ENCODE data around the gene GRIK2. TPM values are rescaled to one million over a fixed set of nuclear protein-coding genes. Genes with fewer than 3 reads are reported as not detected.

GRIK2 gene
- total RNA-seq, 2 experiments from 2014 or later: not detected

DNA sequence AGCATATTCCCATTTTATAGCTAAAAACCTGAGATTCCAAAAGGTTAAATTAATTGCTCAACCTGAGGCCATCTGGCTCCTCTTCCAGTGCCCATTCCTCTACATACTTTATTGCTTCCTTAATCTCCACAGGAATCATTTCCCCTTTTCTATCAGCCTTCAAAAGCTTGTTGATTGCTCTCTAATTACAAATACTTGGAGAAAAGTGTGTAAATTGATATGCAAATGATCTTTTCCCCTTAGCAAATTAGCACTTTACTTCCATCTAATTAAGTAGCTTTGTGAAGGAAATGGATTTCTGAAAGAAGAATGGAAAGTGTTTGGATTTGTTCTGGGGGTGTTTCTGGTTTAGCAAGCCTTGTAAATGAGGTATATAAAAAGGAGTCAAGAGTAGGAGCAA, 323.3 kb downstream of the GRIK2 start:
- no peak for ATAC-seq
- ChIA-PET CTCF (no interaction called here), POLR2A (no interaction called here)

GRCh38 chr6:101719521-101719920, 326.0 kb downstream of the GRIK2 start:
- no peak overlapping the region for H3K27ac Mint-ChIP-seq
- CTCF ChIA-PET: no interaction called here
- no peaks in the 10 kb centered on the region for H3K9me3 Mint-ChIP-seq
- TF ChIP-seq, protein P1, sequence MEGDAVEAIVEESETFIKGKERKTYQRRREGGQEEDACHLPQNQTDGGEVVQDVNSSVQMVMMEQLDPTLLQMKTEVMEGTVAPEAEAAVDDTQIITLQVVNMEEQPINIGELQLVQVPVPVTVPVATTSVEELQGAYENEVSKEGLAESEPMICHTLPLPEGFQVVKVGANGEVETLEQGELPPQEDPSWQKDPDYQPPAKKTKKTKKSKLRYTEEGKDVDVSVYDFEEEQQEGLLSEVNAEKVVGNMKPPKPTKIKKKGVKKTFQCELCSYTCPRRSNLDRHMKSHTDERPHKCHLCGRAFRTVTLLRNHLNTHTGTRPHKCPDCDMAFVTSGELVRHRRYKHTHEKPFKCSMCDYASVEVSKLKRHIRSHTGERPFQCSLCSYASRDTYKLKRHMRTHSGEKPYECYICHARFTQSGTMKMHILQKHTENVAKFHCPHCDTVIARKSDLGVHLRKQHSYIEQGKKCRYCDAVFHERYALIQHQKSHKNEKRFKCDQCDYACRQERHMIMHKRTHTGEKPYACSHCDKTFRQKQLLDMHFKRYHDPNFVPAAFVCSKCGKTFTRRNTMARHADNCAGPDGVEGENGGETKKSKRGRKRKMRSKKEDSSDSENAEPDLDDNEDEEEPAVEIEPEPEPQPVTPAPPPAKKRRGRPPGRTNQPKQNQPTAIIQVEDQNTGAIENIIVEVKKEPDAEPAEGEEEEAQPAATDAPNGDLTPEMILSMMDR (IDR thresholded peaks at IDR 0.05): no peak
- intact Hi-C loops (cut with micrococcal nuclease): no loop called here
- POLR2A ChIA-PET: no interaction called here
- no peaks in the 10 kb centered on the region for H3K4me1 Mint-ChIP-seq (ENCODE audit: low read depth)
- DNase-seq (no peak), ATAC-seq (no peak)
- H3K36me3 Mint-ChIP-seq (ENCODE audit: low read depth): no peaks in the 10 kb centered on the region
- no peaks in the 10 kb centered on the region for H3K27me3 Mint-ChIP-seq
- H3K4me3 Mint-ChIP-seq: no peak overlapping the region

More for the DNA sequence above, 323.3 kb downstream of the GRIK2 start:
- DNase-seq: no peak
- Mint-ChIP-seq H3K4me1 (ENCODE audit: low read depth) (no peaks in the 10 kb centered on the region), H3K27me3 (no peaks in the 10 kb centered on the region), H3K4me3 (no peak overlapping the region), H3K27ac (no peak overlapping the region), H3K9me3 (no peaks in the 10 kb centered on the region), H3K36me3 (ENCODE audit: low read depth) (no peaks in the 10 kb centered on the region)
- intact Hi-C loops (cut with micrococcal nuclease): no loop called here
- TF ChIP-seq, protein P1 (IDR thresholded peaks at IDR 0.05): no peak

- no peaks in the 10 kb centered on the region for H3K36me3 Mint-ChIP-seq (ENCODE audit: low read depth)
Measured at GRCh38 chr6:101722471-101722870, 329.0 kb downstream of the GRIK2 start.

DNA sequence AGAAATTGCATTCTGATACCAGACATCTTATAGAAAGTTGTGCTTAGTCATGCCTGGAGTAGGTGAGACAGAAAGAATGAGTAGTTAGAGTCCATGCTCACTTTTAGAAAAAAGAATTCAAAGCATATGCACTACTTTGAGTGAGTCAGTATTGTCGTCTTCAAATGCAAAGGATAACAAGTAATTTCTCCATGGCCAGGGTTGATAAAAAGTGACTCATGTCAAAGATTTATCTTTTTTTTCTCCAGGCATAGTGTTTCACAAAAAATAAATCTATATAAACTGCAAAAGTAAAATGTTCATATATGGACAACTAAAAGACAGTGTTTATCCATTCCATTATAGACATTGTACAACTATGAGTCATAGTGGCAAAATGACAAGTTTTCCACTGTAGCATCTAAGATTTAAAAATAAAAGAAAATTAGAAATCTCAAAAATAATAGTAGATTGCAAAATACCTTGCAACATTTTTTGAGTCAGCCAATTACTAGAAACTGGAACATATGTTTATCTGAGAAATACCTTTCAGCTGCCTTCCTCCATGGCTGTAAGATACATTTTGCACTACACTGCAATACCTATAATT, 329.6 kb downstream of the GRIK2 start:
- H3K27ac Mint-ChIP-seq: no peak overlapping the region
- CTCF ChIA-PET: no interaction called here
- H3K4me1 Mint-ChIP-seq (ENCODE audit: low read depth): no peaks in the 10 kb centered on the region
- TF ChIP-seq, protein P1 (IDR thresholded peaks at IDR 0.05): no peak
- no peaks in the 10 kb centered on the region for H3K27me3 Mint-ChIP-seq
- H3K36me3 Mint-ChIP-seq (ENCODE audit: low read depth): no peaks in the 10 kb centered on the region
- ATAC-seq (no peak), DNase-seq (no peak)
- POLR2A ChIA-PET: no interaction called here
- no peaks in the 10 kb centered on the region for H3K9me3 Mint-ChIP-seq
- no peak overlapping the region for H3K4me3 Mint-ChIP-seq
- intact Hi-C loops (cut with micrococcal nuclease): no loop called here

More at GRCh38 chr6:101722471-101722870, 329.0 kb downstream of the GRIK2 start:
- no peak for ATAC-seq
- H3K4me1 Mint-ChIP-seq (ENCODE audit: low read depth): no peaks in the 10 kb centered on the region
- intact Hi-C loops (cut with micrococcal nuclease): no loop called here
- ChIA-PET POLR2A (no interaction called here), CTCF (no interaction called here)
- no peak overlapping the region for H3K27ac Mint-ChIP-seq
- no peaks in the 10 kb centered on the region for H3K27me3 Mint-ChIP-seq
- TF ChIP-seq, protein P1 (IDR thresholded peaks at IDR 0.05): no peak
- DNase-seq: no peak
- H3K4me3 Mint-ChIP-seq: no peak overlapping the region
- no peaks in the 10 kb centered on the region for H3K9me3 Mint-ChIP-seq

- no peak overlapping the region for H3K4me3 Mint-ChIP-seq
- ATAC-seq (no peak), DNase-seq (no peak)
- no peak overlapping the region for H3K27ac Mint-ChIP-seq
- peaks cover 5% of the 10 kb centered on the region for H3K4me1 Mint-ChIP-seq (ENCODE audit: low read depth)
- no peaks in the 10 kb centered on the region for H3K27me3 Mint-ChIP-seq
- intact Hi-C loops (cut with micrococcal nuclease): no loop called here
- H3K36me3 Mint-ChIP-seq (ENCODE audit: low read depth): no peaks in the 10 kb centered on the region
- CTCF ChIA-PET: no interaction called here
- POLR2A ChIA-PET: no interaction called here
- TF ChIP-seq, protein P1 (IDR thresholded peaks at IDR 0.05): no peak
- peaks cover 3% of the 10 kb centered on the region for H3K9me3 Mint-ChIP-seq
Measured at GRCh38 chr6:101728388-101728787, 334.9 kb downstream of the GRIK2 start.
